Measurements from ENCODE around the gene TNRC18.
"Not testable (repeated sequence)": the region's sequence is repeated elsewhere in the genome, so short reads cannot be mapped to it uniquely, and the experiment has no call there.

DNA sequence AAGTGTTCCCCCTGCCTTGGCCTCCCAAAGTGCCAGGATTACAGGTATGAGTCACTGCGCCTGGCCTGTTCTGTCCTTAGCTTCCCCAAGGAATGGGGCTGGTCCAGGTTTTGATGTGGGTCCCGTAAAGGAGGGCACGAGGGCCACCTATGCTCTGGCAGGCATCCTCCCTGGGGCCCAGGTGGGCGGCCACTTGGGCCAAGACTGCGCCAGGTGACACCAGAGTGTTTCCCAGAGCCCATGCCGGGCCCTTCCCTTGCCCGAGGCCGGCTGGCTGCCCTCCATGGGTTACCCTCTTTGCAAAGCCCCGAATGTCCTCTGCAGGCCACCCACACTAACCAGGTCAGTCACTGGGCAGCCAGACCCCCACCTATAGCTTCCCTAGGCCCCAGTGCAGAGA, 118.6 kb downstream of the TNRC18 start:
- TF ChIP-seq, protein P1, sequence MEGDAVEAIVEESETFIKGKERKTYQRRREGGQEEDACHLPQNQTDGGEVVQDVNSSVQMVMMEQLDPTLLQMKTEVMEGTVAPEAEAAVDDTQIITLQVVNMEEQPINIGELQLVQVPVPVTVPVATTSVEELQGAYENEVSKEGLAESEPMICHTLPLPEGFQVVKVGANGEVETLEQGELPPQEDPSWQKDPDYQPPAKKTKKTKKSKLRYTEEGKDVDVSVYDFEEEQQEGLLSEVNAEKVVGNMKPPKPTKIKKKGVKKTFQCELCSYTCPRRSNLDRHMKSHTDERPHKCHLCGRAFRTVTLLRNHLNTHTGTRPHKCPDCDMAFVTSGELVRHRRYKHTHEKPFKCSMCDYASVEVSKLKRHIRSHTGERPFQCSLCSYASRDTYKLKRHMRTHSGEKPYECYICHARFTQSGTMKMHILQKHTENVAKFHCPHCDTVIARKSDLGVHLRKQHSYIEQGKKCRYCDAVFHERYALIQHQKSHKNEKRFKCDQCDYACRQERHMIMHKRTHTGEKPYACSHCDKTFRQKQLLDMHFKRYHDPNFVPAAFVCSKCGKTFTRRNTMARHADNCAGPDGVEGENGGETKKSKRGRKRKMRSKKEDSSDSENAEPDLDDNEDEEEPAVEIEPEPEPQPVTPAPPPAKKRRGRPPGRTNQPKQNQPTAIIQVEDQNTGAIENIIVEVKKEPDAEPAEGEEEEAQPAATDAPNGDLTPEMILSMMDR (IDR thresholded peaks at IDR 0.05): not testable (repeated sequence)
- TF ChIP-seq TAF1 (IDR thresholded peaks at IDR 0.05; ENCODE audit: borderline replicate concordance, low read depth, low read length); CHD2 (IDR thresholded peaks at IDR 0.05; ENCODE audit: low read length, partially characterized antibody); POLR2AphosphoS5 (IDR thresholded peaks at IDR 0.05; ENCODE audit: low read depth, low read length); RAD21 (IDR thresholded peaks at IDR 0.05; ENCODE audit: low read length); RFX5 (IDR thresholded peaks at IDR 0.05; ENCODE audit: low read length); JUND (IDR thresholded peaks at IDR 0.05); NRF1 (IDR thresholded peaks at IDR 0.05; ENCODE audit: low read depth, low read length): not testable (repeated sequence)

Data from SK-N-SH (cell line).